ENCODE measurements around the gene LFNG.
"Not testable (repeated sequence)": the region's sequence is repeated elsewhere in the genome, so short reads cannot be mapped to it uniquely, and the experiment has no call there.

The LFNG gene

GRCh38 chr7:2528481-2529095 lies 9.0 kb downstream of the LFNG start:
- DNase-seq (ENCODE audit: low read depth in 2 of 2, low spot score in 1 of 2): no peak

GRCh38 chr7:2529161-2530070 lies 9.8 kb downstream of the LFNG start:
- no peak for DNase-seq (ENCODE audit: low read depth in 2 of 2, low spot score in 1 of 2)

- DNase-seq (ENCODE audit: low read depth in 2 of 2, low spot score in 1 of 2): peak in 1 of 2 donors; percentile 61
Observed at GRCh38 chr7:2530071-2530987, 10.8 kb downstream of the LFNG start.

GRCh38 chr7:2530994-2531795 lies 11.6 kb downstream of the LFNG start:
- DNase-seq (ENCODE audit: low read depth in 2 of 2, low spot score in 1 of 2): not testable (repeated sequence)

GRCh38 chr7:2531796-2532110 lies 12.2 kb downstream of the LFNG start:
- DNase-seq (ENCODE audit: low read depth in 2 of 2, low spot score in 1 of 2): not testable (repeated sequence)

GRCh38 chr7:2532199-2532772 lies 12.7 kb downstream of the LFNG start:
- not testable (repeated sequence) for DNase-seq (ENCODE audit: low read depth in 2 of 2, low spot score in 1 of 2)

GRCh38 chr7:2532816-2533215 lies 13.2 kb downstream of the LFNG start:
- not testable (repeated sequence) for DNase-seq (ENCODE audit: low read depth in 2 of 2, low spot score in 1 of 2)

GRCh38 chr7:2533566-2533965 lies 14.0 kb downstream of the LFNG start:
- DNase-seq (ENCODE audit: low read depth in 2 of 2, low spot score in 1 of 2): not testable (repeated sequence)

GRCh38 chr7:2534214-2534613 lies 14.6 kb downstream of the LFNG start:
- not testable (repeated sequence) for DNase-seq (ENCODE audit: low read depth in 2 of 2, low spot score in 1 of 2)

- not testable (repeated sequence) for DNase-seq (ENCODE audit: low read depth in 2 of 2, low spot score in 1 of 2)
Observed at GRCh38 chr7:2535872-2536627, 16.5 kb downstream of the LFNG start.

- no peak for DNase-seq (ENCODE audit: low read depth in 2 of 2, low spot score in 1 of 2)
Observed at GRCh38 chr7:2537981-2538851, 18.6 kb downstream of the LFNG start.

- DNase-seq (ENCODE audit: low read depth in 2 of 2, low spot score in 1 of 2): no peak
Observed at GRCh38 chr7:2539031-2539911, 19.7 kb downstream of the LFNG start.

- no peak for DNase-seq (ENCODE audit: low read depth in 2 of 2, low spot score in 1 of 2)
Observed at GRCh38 chr7:2540133-2540532, 20.6 kb downstream of the LFNG start.

GRCh38 chr7:2540641-2541051 lies 21.1 kb downstream of the LFNG start:
- no peak for DNase-seq (ENCODE audit: low read depth in 2 of 2, low spot score in 1 of 2)

- no peak for DNase-seq (ENCODE audit: low read depth in 2 of 2, low spot score in 1 of 2)
Observed at GRCh38 chr7:2541291-2542010, 21.9 kb downstream of the LFNG start.

- no peak for DNase-seq (ENCODE audit: low read depth in 2 of 2, low spot score in 1 of 2)
Observed at GRCh38 chr7:2542011-2542915, 22.7 kb downstream of the LFNG start.

Measured in stimulated activated CD8-positive, alpha-beta memory T cell treated with anti-CD3 and anti-CD28 coated beads, Interleukin-4, amount 100 ng/mL, for 1 hour (primary cell).